Muscle of leg (tissue), 11 donors: ENCODE measurements around the gene TRIP11. TPM values are rescaled to one million over a fixed set of nuclear protein-coding genes. Genes with fewer than 3 reads are reported as not detected.

Source experiments
- DNase-seq: peaks from one replicate; pipeline ENCODE4 v3.0.0; 2013
- H3K27ac ChIP-seq: one replicate; pipeline ENCODE4 v1.5.1; 2013; ENCODE audit warnings: mild to moderate bottlenecking, low read length, control low read depth
- H3K27me3 ChIP-seq: one replicate; pipeline ENCODE4 v1.6.1; 2013; ENCODE audit warnings: low read length; ENCODE audit not compliant: control insufficient read depth, insufficient read depth
- H3K36me3 ChIP-seq: one replicate; pipeline ENCODE4 v1.6.1; 2013; ENCODE audit warnings: low read length; ENCODE audit not compliant: control insufficient read depth, insufficient read depth
- H3K4me1 ChIP-seq: one replicate; pipeline ENCODE4 v1.6.1; 2013; ENCODE audit warnings: low read length; ENCODE audit not compliant: control insufficient read depth, insufficient read depth
- H3K4me3 ChIP-seq: one replicate; pipeline ENCODE4 v1.5.1; 2013; ENCODE audit warnings: low read length, control low read depth
- H3K9me3 ChIP-seq: replicated peaks from 2 replicates; pipeline ENCODE4 v1.6.1; 2013; ENCODE audit warnings: low read depth, low read length; ENCODE audit not compliant: control insufficient read depth
- WGBS: methylation state at CpG from one replicate; pipeline ENCODE4 v1.1.5; 2013; ENCODE audit warnings: missing lambda C conversion rate; ENCODE audit not compliant: insufficient coverage; 5-methylcytosine and 5-hydroxymethylcytosine counted together
- polyA plus RNA-seq, 8 donors: library from polyadenylated mRNA; unstranded; fragments of 120-200 nt; gene quantifications; one replicate each; pipeline versions ENCODE4 v1.2.1 to v1.2.3, GENCODE V29; 2013; ENCODE audit warnings: inconsistent platforms in 1 of 8, low replicate concordance in 1 of 8; ENCODE audit not compliant: insufficient read length in 8 of 8, insufficient read depth in 1 of 8
- total RNA-seq: library from RNA; stranded (reverse); fragments of 120-200 nt; gene quantifications from one replicate; pipeline ENCODE4 v1.2.4, GENCODE V29; 2013

The TRIP11 gene
- total and polyA plus RNA-seq, 9 donors: 10.3 to 29.9 (median 19.4) TPM

DNA sequence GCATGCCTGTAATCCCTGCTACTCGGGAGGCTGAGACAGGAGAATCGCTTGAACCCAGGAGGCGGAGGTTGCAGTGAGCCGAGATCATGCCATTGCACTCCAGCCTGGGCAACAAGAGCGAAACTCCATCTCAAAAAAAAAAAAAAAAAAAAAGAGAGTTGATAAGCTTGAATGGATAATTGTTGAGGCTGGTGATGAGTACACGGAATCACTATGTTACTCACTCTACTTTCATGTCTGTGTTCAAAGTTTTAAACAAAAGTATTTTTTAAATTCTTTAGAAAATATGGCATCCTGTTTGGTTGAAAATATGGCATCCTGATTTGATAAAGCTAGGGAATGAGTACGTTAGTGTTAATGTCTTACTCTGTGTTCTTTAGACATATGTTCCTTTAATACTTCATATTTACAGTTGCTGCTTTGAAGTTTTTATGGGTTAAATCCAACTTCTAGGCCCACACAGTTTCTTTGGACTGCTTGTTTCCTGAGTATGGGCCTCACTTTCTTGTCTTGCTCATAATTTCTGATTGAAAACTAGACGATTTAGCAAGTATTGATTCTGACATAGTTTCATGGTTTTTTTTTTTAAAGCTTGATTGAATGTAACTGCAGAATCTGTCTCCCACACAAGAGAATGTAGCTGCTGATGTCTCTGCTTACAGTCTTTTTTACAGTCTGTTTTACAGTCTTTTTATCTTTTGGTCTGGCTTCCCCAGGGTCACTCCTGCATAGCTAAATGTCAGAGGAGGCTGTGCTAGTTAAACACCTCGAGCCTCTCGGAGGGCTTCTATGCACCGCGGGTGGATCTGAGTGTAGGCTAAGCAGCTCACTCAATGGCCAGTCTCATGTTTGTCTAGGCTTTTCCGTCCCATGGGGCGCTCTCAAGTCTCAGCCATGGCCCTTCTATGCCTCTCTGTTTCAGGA lies 78.3 kb downstream of the TRIP11 start:
- peaks cover 2% of the 10 kb centered on the region for H3K36me3 ChIP-seq
- H3K4me1 ChIP-seq: peaks cover 3% of the 10 kb centered on the region
- H3K27ac ChIP-seq: no peak overlapping the region
- H3K27me3 ChIP-seq: no peaks in the 10 kb centered on the region
- WGBS: 64% methylated on average over 6 of the region's 14 CpGs
- H3K9me3 ChIP-seq: no peaks in the 10 kb centered on the region
- no peak overlapping the region for H3K4me3 ChIP-seq
- DNase-seq: no peak

- 86% methylated on average over 2 of the region's 9 CpGs for WGBS
Measured at GRCh38 chr14:91957876-91958313, 82.0 kb downstream of the TRIP11 start.

GRCh38 chr14:91956616-91957015 lies 83.2 kb downstream of the TRIP11 start:
- H3K27ac ChIP-seq: no peak overlapping the region
- H3K4me3 ChIP-seq: no peak overlapping the region
- H3K36me3 ChIP-seq: no peaks in the 10 kb centered on the region
- 89% methylated on average over 4 of the region's 5 CpGs for WGBS
- DNase-seq: no peak
- H3K27me3 ChIP-seq: no peaks in the 10 kb centered on the region
- no peaks in the 10 kb centered on the region for H3K9me3 ChIP-seq
- no peaks in the 10 kb centered on the region for H3K4me1 ChIP-seq

More at GRCh38 chr14:91957876-91958313, 82.0 kb downstream of the TRIP11 start:
- Histone ChIP-seq H3K9me3 (no peaks in the 10 kb centered on the region), H3K4me3 (no peak overlapping the region), H3K36me3 (no peaks in the 10 kb centered on the region), H3K4me1 (peaks cover 3% of the 10 kb centered on the region), H3K27ac (no peak overlapping the region), H3K27me3 (no peaks in the 10 kb centered on the region)
- no peak for DNase-seq

DNA sequence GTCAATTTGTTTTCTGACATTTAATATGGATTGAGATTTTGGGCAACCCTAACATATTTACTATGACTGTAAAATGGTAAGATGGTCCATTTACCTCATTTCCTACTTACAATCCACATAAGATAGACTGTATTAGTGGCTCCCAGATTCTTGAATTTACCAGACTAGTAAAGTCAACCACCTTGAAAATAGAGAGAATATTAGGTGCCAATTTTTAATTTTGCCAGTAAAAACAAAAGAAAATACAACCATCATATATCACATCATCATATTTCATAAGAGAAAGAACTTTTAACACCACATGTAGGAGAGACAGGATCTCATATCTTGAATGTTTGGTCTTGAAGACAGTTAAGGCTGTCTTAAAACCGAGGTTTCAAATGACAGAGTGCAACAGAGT lies 84.7 kb downstream of the TRIP11 start:
- Histone ChIP-seq H3K27ac (no peak overlapping the region), H3K36me3 (no peaks in the 10 kb centered on the region), H3K4me3 (no peak overlapping the region), H3K4me1 (no peaks in the 10 kb centered on the region), H3K27me3 (no peaks in the 10 kb centered on the region), H3K9me3 (no peaks in the 10 kb centered on the region)
- no CpG with 5 or more reads among the region's 1 CpG for WGBS
- no peak for DNase-seq

DNA sequence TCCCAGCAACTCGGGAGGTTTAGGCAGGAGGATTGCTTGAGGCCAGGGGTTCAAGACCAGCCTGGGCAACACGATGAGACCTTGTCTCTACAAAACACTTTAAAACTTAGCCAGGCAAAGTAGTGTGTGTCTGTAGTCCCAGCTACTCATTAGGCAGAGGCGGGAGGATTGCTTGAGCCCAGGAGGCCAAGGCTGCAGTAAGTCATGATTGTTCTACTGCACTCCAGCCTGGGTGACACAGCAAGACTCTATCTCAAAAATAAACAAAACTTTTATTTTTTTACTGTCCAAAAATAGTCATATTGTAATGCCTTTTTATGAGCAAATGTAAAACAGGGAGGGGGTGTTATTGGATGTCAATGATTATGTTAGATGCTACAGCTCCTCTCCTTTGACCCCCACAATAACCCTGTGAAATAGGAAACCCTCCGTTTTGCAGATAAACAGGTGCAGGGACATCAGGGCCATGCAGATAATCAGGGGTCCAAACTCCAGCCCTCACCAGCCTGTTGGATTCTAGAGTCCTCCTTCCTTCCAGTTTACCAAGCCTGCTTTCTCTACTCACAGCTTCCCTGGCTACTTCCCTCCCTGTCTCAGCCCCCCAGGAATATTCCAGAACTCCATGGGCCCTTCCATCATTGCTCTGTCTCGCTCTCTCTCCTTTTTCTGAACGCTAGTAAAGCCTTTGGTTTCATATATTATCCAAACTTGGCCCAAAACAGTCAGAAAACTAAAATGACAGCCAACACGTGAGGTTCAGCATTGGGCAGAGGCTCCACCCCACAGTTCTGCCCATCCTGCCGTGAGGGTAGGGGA lies 86.5 kb downstream of the TRIP11 start:
- H3K27ac ChIP-seq: no peak overlapping the region
- H3K27me3 ChIP-seq: no peaks in the 10 kb centered on the region
- H3K4me1 ChIP-seq: no peaks in the 10 kb centered on the region
- H3K36me3 ChIP-seq: no peaks in the 10 kb centered on the region
- no peak for DNase-seq
- WGBS: 63% methylated on average over 4 of the region's 8 CpGs
- H3K9me3 ChIP-seq: no peaks in the 10 kb centered on the region
- no peak overlapping the region for H3K4me3 ChIP-seq

GRCh38 chr14:91947475-91948184 lies 92.2 kb downstream of the TRIP11 start, which contains the start of gene FBLN5:
TSS of gene FBLN5 (minus strand) at chr14:91947694. CDS start at chr14:91947229, 465 bp downstream.
- Histone ChIP-seq H3K36me3 (no peaks in the 10 kb centered on the region), H3K9me3 (no peaks in the 10 kb centered on the region), H3K4me1 (peaks cover 11% of the 10 kb centered on the region), H3K4me3 (peak within 1 kb of the TSS; percentile 62), H3K27ac (peak within 1 kb of the TSS; percentile 92), H3K27me3 (peaks cover 9% of the 10 kb centered on the region)
- WGBS: 0% methylated on average over 33 of the region's 54 CpGs
- DNase-seq: peak; percentile 94

DNA sequence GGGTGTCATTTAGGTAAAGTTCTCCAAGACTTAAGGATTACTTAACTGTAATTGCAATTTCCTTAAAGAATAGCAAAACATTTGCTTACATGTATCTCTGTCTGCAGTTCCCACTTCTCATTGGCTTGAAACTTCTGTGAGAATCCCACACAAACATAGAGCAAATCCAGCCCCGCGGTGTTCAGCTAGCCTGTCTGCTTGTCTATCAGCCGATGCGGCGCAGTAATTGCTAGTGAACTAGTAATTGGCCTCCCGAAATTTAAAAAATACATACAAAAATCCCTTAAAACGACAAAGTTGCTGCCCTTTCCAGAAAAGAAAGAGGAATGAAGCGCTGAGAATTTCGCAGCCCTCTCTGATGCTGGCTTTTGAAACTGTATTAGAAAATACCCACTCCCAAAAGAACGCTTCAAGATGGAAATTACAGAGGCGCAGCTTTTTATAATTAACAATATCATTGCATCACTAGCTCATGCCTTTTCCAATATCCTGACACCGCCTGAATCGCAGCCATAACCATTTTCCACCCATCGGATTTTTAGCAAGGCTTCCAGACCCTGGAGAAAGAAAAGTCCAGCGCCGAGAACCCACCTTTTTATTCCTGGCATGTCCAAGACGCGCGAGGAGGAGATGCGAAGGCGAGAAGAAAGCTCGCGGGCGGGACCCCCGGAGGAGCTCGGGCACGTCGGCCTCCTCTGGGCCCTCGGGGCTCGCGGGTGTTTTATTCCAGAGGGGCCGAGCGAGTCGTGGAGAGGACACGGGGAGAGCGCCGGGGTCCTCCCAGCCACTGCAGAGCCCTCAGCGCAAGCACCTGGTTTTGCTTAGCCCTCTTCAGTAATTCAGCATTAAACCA lies 93.0 kb downstream of the TRIP11 start:
- Histone ChIP-seq H3K9me3 (no peaks in the 10 kb centered on the region), H3K4me3 (peak overlapping the region; percentile 62), H3K27me3 (peaks cover 9% of the 10 kb centered on the region), H3K27ac (peak overlapping the region; percentile 92), H3K4me1 (peaks cover 11% of the 10 kb centered on the region), H3K36me3 (no peaks in the 10 kb centered on the region)
- peak; percentile 80 for DNase-seq
- 2% methylated on average over 31 of the region's 38 CpGs for WGBS

DNA sequence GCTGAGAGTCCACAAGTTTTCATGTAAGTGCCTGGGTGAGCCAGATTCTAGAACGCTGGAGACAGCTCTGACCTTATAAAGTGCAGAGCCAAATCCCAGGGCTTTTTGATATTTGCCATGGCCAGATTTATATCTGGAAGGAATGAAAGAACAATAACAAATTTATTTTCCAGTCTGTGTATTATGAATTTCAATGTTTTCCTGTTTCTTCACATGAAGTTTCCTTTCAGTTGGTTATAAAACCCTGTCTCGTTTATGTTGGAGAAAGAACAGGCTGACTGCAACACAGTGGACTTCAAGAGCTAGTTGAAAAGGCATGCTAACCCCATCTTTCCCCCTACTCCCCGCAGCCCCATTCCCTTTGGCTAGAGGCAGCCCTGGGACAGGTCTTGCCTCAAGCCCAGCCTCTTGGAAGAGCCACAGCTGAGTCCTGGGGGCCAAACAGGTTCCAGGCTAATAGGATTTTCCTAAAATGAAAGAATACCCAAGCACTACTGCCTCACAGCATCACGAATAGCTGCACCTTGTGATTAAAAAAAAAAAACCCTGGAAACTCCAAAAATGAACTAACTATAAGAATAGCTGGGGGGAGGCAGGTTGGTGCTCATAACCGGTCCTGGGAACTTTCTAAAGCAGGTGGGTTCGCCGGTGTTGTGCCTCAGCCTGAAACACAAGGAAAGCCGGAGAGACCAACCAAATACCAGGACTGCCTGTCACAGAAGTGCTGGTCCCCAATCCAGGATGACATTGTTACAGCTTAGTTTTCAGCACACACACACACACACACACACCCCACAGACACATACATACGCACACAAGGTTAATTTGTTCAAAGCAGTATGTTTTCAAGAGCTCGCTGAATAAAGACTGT lies 93.9 kb downstream of the TRIP11 start:
- H3K27ac ChIP-seq: peak overlapping the region; percentile 92
- H3K4me1 ChIP-seq: peaks cover 11% of the 10 kb centered on the region
- peaks cover 5% of the 10 kb centered on the region for H3K36me3 ChIP-seq
- peak; percentile 57 for DNase-seq
- peak overlapping the region; percentile 62 for H3K4me3 ChIP-seq
- no peaks in the 10 kb centered on the region for H3K9me3 ChIP-seq
- H3K27me3 ChIP-seq: peaks cover 9% of the 10 kb centered on the region
- 4% methylated on average over 3 of the region's 10 CpGs for WGBS
